Neural cell (in vitro differentiated cells): Measurements from ENCODE around the gene KCNS3. TPM values are rescaled to one million over a fixed set of nuclear protein-coding genes. Genes with fewer than 3 reads are reported as not detected.

Source experiments
- H2AFZ ChIP-seq: fragments of 200-600, 300-800 bp; sonication (generic), shearing (Covaris generic); 2 replicates; pipeline ENCODE4 v1.6.0; 2014; ENCODE audit warnings: low read depth, mild to moderate bottlenecking, antibody characterized with exemption, low read length, moderate library complexity
- H3F3A ChIP-seq: fragments of 200-600 bp; shearing (Covaris generic); 2 replicates; pipeline ENCODE4 v1.6.1; 2016; ENCODE audit warnings: mild to moderate bottlenecking, moderate library complexity, mixed read lengths, antibody characterized with exemption, low read length; ENCODE audit not compliant: insufficient read depth, poor library complexity, severe bottlenecking
- H3K27ac ChIP-seq: fragments of 200-600, 300-800 bp; sonication (generic), shearing (Covaris generic); 2 replicates; pipeline ENCODE4 v1.5.1; 2014; ENCODE audit warnings: mild to moderate bottlenecking, low read length, moderate library complexity
- H3K27me3 ChIP-seq: fragments of 300-800, 200-600 bp; sonication (generic), shearing (Covaris generic); 2 replicates; pipeline ENCODE4 v1.6.0; 2014; ENCODE audit warnings: mild to moderate bottlenecking, low read depth, low read length, moderate library complexity; ENCODE audit not compliant: insufficient read depth
- H3K36me3 ChIP-seq: fragments of 300-800, 200-600 bp; sonication (generic), shearing (Covaris generic); 2 replicates; pipeline ENCODE4 v1.5.1; 2014; ENCODE audit warnings: mild to moderate bottlenecking, antibody characterized with exemption, low read length, moderate library complexity; ENCODE audit not compliant: insufficient read depth
- H3K4me2 ChIP-seq: fragments of 300-800, 200-600 bp; sonication (generic), shearing (Covaris generic); 2 replicates; pipeline ENCODE4 v1.6.0; 2014; ENCODE audit warnings: mild to moderate bottlenecking, low read length
- H3K4me3 ChIP-seq: fragments of 300-800, 200-600 bp; sonication (generic), shearing (Covaris generic); 2 replicates; pipeline ENCODE4 v1.5.1; 2014; ENCODE audit warnings: mild to moderate bottlenecking, low read length, moderate library complexity
- H3K79me2 ChIP-seq: fragments of 200-600 bp; shearing (Covaris generic); replicated peaks from 2 replicates; pipeline ENCODE4 v1.6.0; 2014; ENCODE audit warnings: mild to moderate bottlenecking, low read length, moderate library complexity; ENCODE audit not compliant: insufficient read depth
- H3K9ac ChIP-seq: fragments of 300-800, 200-600 bp; sonication (generic), shearing (Covaris generic); 2 replicates; pipeline ENCODE4 v1.6.1; 2016; ENCODE audit warnings: mild to moderate bottlenecking, low read length, mixed read lengths
- H3K9me2 ChIP-seq: fragments of 200-600 bp; shearing (Covaris generic); 2 replicates; pipeline ENCODE4 v1.6.1; 2016; ENCODE audit warnings: mild to moderate bottlenecking, low read length, mixed read lengths; ENCODE audit not compliant: insufficient read depth
- H3K9me3 ChIP-seq: fragments of 200-600, 300-800 bp; sonication (generic), shearing (Covaris generic); 2 replicates; pipeline ENCODE4 v1.6.1; 2016; ENCODE audit warnings: mild to moderate bottlenecking, mixed run types, low read length, moderate library complexity, mixed read lengths
- H4K20me1 ChIP-seq: fragments of 200-600 bp; shearing (Covaris generic); 2 replicates; pipeline ENCODE4 v1.6.1; 2016; ENCODE audit warnings: mild to moderate bottlenecking, mixed run types; ENCODE audit not compliant: insufficient read depth
- EP300 ChIP-seq: fragments of 450-650 bp; conservative IDR thresholded peaks from 2 replicates; pipeline ENCODE4 v1.6.1; 2014; ENCODE audit warnings: antibody characterized with exemption, mild to moderate bottlenecking, moderate library complexity; ENCODE audit not compliant: poor library complexity, severe bottlenecking
- EZH2 ChIP-seq: fragments of 200-600, 300-800 bp; shearing (Covaris generic), sonication (generic); IDR thresholded peaks from 2 replicates; pipeline ENCODE4 v1.6.1; 2014; ENCODE audit warnings: antibody characterized with exemption, low read length, borderline replicate concordance, mild to moderate bottlenecking; ENCODE audit not compliant: insufficient read depth, poor library complexity, severe bottlenecking
- MXI1 ChIP-seq: fragments of 450-650 bp; conservative IDR thresholded peaks from 2 replicates; pipeline ENCODE4 v1.6.1; 2014; ENCODE audit warnings: antibody characterized with exemption, mild to moderate bottlenecking; ENCODE audit not compliant: poor library complexity, severe bottlenecking
- POLR2AphosphoS5 ChIP-seq: IDR thresholded peaks from 2 replicates; pipeline ENCODE4 v1.6.1; 2012
- RAD21 ChIP-seq: fragments of 450-650 bp; conservative IDR thresholded peaks from 2 replicates; pipeline ENCODE4 v1.6.1; 2014; ENCODE audit warnings: antibody characterized with exemption, mild to moderate bottlenecking, moderate library complexity
- SMC3 ChIP-seq: fragments of 450-650 bp; conservative IDR thresholded peaks from 2 replicates; pipeline ENCODE4 v1.6.1; 2014; ENCODE audit warnings: antibody characterized with exemption, mild to moderate bottlenecking, moderate library complexity; ENCODE audit not compliant: poor library complexity
- TAF1 ChIP-seq: IDR thresholded peaks from 2 replicates; pipeline ENCODE4 v1.6.1; 2012; ENCODE audit warnings: low read depth
- polyA plus RNA-seq: library from polyadenylated mRNA; depleted of rRNA; stranded (reverse); fragments of >200 nt; gene quantifications from 2 replicates; pipeline ENCODE4 v1.2.3, GENCODE V29; 2014
- TF ChIP-seq, protein P1 (sequence below): IDR thresholded peaks from 2 replicates; pipeline ENCODE4 v1.6.1; 2012; ENCODE audit warnings: borderline replicate concordance
- TF ChIP-seq, protein P2 (sequence below): fragments of 450-650 bp; IDR thresholded peaks from 2 replicates; pipeline ENCODE4 v1.5.1; 2014; ENCODE audit warnings: antibody characterized with exemption, mild to moderate bottlenecking, moderate library complexity; ENCODE audit not compliant: poor library complexity, severe bottlenecking

The KCNS3 gene
- polyA plus RNA-seq, 1 donor from 2014 or later, result 0.15 TPM

DNA sequence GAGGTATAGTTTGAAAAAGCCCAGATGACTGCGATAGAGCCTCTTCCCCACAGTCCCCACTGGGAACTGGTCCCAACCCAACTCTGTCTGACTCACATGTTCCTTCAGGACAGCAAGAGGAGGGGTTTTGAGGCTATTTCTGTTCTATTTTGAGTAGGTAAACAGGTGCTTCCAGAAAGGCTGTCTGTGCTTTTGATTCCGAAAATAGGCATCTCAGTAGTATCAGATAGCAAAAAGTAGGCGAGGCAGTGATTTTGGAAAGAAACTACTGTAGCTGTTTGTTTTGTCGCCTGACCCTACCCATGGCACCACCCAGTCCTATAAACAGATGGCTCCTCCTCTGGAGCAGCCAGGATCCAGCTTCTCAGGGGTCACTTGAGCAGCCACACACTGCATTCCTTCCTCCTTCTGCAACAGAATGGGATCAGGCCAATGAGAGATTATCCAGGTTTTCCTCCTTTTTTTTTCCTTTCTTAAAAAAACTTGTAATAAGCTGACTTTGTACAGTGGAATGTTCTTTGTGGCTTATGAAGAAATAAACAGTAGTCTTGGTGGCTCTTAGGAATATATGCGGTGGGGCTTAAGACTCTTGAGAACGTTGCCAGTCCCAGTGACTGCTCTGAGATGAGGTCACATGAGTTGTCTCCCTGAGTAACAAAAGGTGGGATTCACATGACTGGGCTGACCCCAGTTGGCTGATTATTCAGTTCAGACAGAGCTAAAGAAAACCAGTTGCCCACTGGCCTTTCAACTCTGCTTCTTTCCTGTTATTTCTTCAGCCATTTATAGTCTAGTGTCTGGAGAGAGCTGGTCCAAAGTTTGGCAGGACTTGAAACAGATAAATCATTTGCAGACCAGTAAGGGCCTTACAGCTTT, 98.6 kb downstream of the KCNS3 start:
- no peak overlapping the region for H3K4me2 ChIP-seq

DNA sequence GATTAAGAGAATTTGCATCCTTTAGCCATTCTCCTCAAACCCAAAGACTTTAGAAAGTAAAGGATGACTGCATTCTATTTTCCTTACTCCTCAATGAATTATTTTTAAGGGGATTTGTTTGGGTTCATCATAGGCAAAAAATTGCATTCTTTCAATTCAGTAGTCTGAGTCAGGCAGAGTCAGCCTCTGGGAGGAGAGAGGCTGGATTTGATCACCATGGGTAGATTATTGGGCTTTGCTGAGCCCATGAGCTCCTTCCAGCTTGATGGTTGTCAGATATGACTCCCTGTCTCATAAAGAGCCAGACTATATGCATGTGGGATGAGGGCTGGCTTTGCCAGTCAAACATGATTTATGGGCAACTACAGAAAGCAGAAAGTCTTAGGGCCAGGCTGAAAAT, 101.2 kb downstream of the KCNS3 start:
- H3F3A ChIP-seq, result no peaks in the 10 kb centered on the region
- H3K9me3 ChIP-seq, result no peaks in the 10 kb centered on the region
- no peaks in the 10 kb centered on the region for H3K9me2 ChIP-seq
- no peak overlapping the region for H3K9ac ChIP-seq
- no peak overlapping the region for H3K27ac ChIP-seq
- H3K4me3 ChIP-seq, result no peak overlapping the region
- no peak overlapping the region for H2AFZ ChIP-seq
- TF ChIP-seq, protein P1, sequence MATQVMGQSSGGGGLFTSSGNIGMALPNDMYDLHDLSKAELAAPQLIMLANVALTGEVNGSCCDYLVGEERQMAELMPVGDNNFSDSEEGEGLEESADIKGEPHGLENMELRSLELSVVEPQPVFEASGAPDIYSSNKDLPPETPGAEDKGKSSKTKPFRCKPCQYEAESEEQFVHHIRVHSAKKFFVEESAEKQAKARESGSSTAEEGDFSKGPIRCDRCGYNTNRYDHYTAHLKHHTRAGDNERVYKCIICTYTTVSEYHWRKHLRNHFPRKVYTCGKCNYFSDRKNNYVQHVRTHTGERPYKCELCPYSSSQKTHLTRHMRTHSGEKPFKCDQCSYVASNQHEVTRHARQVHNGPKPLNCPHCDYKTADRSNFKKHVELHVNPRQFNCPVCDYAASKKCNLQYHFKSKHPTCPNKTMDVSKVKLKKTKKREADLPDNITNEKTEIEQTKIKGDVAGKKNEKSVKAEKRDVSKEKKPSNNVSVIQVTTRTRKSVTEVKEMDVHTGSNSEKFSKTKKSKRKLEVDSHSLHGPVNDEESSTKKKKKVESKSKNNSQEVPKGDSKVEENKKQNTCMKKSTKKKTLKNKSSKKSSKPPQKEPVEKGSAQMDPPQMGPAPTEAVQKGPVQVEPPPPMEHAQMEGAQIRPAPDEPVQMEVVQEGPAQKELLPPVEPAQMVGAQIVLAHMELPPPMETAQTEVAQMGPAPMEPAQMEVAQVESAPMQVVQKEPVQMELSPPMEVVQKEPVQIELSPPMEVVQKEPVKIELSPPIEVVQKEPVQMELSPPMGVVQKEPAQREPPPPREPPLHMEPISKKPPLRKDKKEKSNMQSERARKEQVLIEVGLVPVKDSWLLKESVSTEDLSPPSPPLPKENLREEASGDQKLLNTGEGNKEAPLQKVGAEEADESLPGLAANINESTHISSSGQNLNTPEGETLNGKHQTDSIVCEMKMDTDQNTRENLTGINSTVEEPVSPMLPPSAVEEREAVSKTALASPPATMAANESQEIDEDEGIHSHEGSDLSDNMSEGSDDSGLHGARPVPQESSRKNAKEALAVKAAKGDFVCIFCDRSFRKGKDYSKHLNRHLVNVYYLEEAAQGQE, result no peak
- TF ChIP-seq MXI1 (no peak), SMC3 (no peak), RAD21 (no peak), EZH2 (no peak), EP300 (no peak), POLR2AphosphoS5 (no peak), TAF1 (no peak)
- TF ChIP-seq, protein P2, sequence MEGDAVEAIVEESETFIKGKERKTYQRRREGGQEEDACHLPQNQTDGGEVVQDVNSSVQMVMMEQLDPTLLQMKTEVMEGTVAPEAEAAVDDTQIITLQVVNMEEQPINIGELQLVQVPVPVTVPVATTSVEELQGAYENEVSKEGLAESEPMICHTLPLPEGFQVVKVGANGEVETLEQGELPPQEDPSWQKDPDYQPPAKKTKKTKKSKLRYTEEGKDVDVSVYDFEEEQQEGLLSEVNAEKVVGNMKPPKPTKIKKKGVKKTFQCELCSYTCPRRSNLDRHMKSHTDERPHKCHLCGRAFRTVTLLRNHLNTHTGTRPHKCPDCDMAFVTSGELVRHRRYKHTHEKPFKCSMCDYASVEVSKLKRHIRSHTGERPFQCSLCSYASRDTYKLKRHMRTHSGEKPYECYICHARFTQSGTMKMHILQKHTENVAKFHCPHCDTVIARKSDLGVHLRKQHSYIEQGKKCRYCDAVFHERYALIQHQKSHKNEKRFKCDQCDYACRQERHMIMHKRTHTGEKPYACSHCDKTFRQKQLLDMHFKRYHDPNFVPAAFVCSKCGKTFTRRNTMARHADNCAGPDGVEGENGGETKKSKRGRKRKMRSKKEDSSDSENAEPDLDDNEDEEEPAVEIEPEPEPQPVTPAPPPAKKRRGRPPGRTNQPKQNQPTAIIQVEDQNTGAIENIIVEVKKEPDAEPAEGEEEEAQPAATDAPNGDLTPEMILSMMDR, result no peak
- H4K20me1 ChIP-seq, result no peaks in the 10 kb centered on the region
- no peaks in the 10 kb centered on the region for H3K79me2 ChIP-seq
- H3K27me3 ChIP-seq, result no peaks in the 10 kb centered on the region
- no peaks in the 10 kb centered on the region for H3K36me3 ChIP-seq
- no peak overlapping the region for H3K4me2 ChIP-seq

More for the DNA sequence above, 98.6 kb downstream of the KCNS3 start:
- Histone ChIP-seq H3K79me2 (no peaks in the 10 kb centered on the region), H3K27ac (no peak overlapping the region), H3K9me2 (no peaks in the 10 kb centered on the region), H2AFZ (no peak overlapping the region), H3F3A (no peaks in the 10 kb centered on the region), H3K36me3 (no peaks in the 10 kb centered on the region), H4K20me1 (no peaks in the 10 kb centered on the region), H3K9ac (no peak overlapping the region), H3K27me3 (no peaks in the 10 kb centered on the region), H3K4me3 (no peak overlapping the region), H3K9me3 (no peaks in the 10 kb centered on the region)
- TF ChIP-seq EZH2 (no peak), MXI1 (no peak)
- TF ChIP-seq, protein P2, result no peak
